ENCODE measurements around the gene KRTAP1-1. TPM values are rescaled to one million over a fixed set of nuclear protein-coding genes. Genes with fewer than 3 reads are reported as not detected.

Gene KRTAP1-1
- total and polyA plus RNA-seq, 2 of the 8 experiments (the other 6 are each of a cell fraction or from before 2014, with no cell fraction given) = not detected

- Histone ChIP-seq H3K23me2 (ENCODE audit: low read depth, low read length) (no peaks in the 10 kb centered on the region), H3K9me3 (ENCODE audit: insufficient read depth in 2 of 2, low read depth in 1 of 2, low read length in 1 of 2) (no peaks in the 10 kb centered on the region), H3K14ac (ENCODE audit: insufficient read length) (no peak overlapping the region), H2BK120ac (replicated peaks; ENCODE audit: low read depth, low read length) (no peak overlapping the region), H2BK5ac (ENCODE audit: low read depth, low read length) (no peak overlapping the region), H4K20me1 (replicated peaks in 1 of 2; ENCODE audit: control insufficient read depth in 1 of 2, insufficient read depth in 2 of 2, low read length in 2 of 2) (no peaks in the 10 kb centered on the region), H3K36me3 (ENCODE audit: control insufficient read depth in 2 of 4, insufficient read depth in 4 of 4, low read length in 3 of 4) (no peaks in the 10 kb centered on the region), H4K8ac (ENCODE audit: extremely low read depth, insufficient read depth, low read length) (no peak overlapping the region), H2BK15ac (ENCODE audit: low read length) (no peak overlapping the region), H3K56ac (replicated peaks; ENCODE audit: insufficient read length, low read depth, low read length) (no peak overlapping the region), H2BK12ac (ENCODE audit: low read depth, low read length) (no peak overlapping the region), H3K4me2 (ENCODE audit: insufficient read depth in 1 of 2, low read depth in 2 of 2, low read length in 2 of 2) (no peak overlapping the region), H3K4ac (replicated peaks; ENCODE audit: insufficient read length, low read depth, low read length) (no peak overlapping the region), H3K79me1 (ENCODE audit: low read depth, low read length) (no peaks in the 10 kb centered on the region), H3K27me3 (replicated peaks in 1 of 4; ENCODE audit: control insufficient read depth in 3 of 4, extremely low read depth in 1 of 4, insufficient read depth in 3 of 4, low read length in 3 of 4) (no peaks in the 10 kb centered on the region), H2AK5ac (ENCODE audit: low read depth, low read length) (no peak overlapping the region), H3K79me2 (ENCODE audit: control insufficient read depth in 1 of 2, insufficient read depth in 2 of 2, low read length in 2 of 2) (no peaks in the 10 kb centered on the region), H3K9ac (replicated peaks in 1 of 4; ENCODE audit: extremely low read depth in 1 of 4, low read depth in 3 of 4, low read length in 3 of 4) (no peak overlapping the region), H3K4me3 (ENCODE audit: extremely low read depth in 1 of 4, insufficient read depth in 2 of 4, low read depth in 3 of 4, low read length in 4 of 4) (no peak overlapping the region), H4K91ac (replicated peaks; ENCODE audit: insufficient read length, low read length) (no peak overlapping the region), H4K5ac (ENCODE audit: insufficient read length, low read depth, low read length) (no peak overlapping the region), H2BK20ac (ENCODE audit: low read length) (no peak overlapping the region), H2AFZ (ENCODE audit: low read length) (no peak overlapping the region), H3K23ac (ENCODE audit: insufficient read length) (no peak overlapping the region), H3K18ac (ENCODE audit: extremely low read depth, low read length) (no peak overlapping the region), H3K27ac (ENCODE audit: low read depth, low read length) (no peak overlapping the region), H3K4me1 (replicated peaks in 1 of 4; ENCODE audit: control insufficient read depth in 3 of 4, insufficient read depth in 4 of 4, low read length in 3 of 4) (peaks cover 0 to 10% (median 6%) of the 10 kb centered on the region in 4 experiments; a peak in 6 of 7 replicates)
- CTCF ChIA-PET (ENCODE audit: partially characterized antibody) = no interaction called here
- POLR2A ChIA-PET (ENCODE audit: partially characterized antibody) = no interaction called here
- FAIRE-seq (no peak), DNase-seq (ENCODE audit: low read depth in 1 of 2, low spot score in 2 of 2) (no peak)
- no peak for TF ChIP-seq ZNF274 (IDR thresholded peaks at IDR 0.05; ENCODE audit: borderline replicate concordance, extremely low read depth, low read length)
- TF ChIP-seq GTF2F1 (IDR thresholded peaks at IDR 0.05; ENCODE audit: borderline replicate concordance, low read depth, low read length) = no peak
- TF ChIP-seq CBX5 (IDR thresholded peaks at IDR 0.05; ENCODE audit: low read depth, low read length) = no peak
- TF ChIP-seq SP4 (IDR thresholded peaks at IDR 0.05; ENCODE audit: low read length) = no peak
- TF ChIP-seq RAD21 (IDR thresholded peaks at IDR 0.05 in 1 of 2, conservative IDR thresholded peaks at IDR 0.05 in 1 of 2; ENCODE audit: low read depth in 2 of 2, low read length in 2 of 2) = no peak
- TF ChIP-seq SIRT6 (IDR thresholded peaks at IDR 0.05; ENCODE audit: low read length) = no peak
- TF ChIP-seq ATF2 (IDR thresholded peaks at IDR 0.05; ENCODE audit: low read length) = no peak
- TF ChIP-seq USF2 (IDR thresholded peaks at IDR 0.05; ENCODE audit: low read length) = no peak
- TF ChIP-seq FOSL1 (IDR thresholded peaks at IDR 0.05; ENCODE audit: insufficient read depth, low read depth, low read length) = no peak
Measured at GRCh38 chr17:41010441-41010840, 30.8 kb downstream of the KRTAP1-1 start.

Measured in H1 (cell line).